ENCODE results near the gene EFTUD2. TPM values are rescaled to one million over a fixed set of nuclear protein-coding genes. Genes with fewer than 3 reads are reported as not detected.
"Not testable (repeated sequence)": the region's sequence is repeated elsewhere in the genome, so short reads cannot be mapped to it uniquely, and the experiment has no call there.

The EFTUD2 gene
- total RNA-seq, 1 donor from 2014 or later: 33.8 TPM

DNA sequence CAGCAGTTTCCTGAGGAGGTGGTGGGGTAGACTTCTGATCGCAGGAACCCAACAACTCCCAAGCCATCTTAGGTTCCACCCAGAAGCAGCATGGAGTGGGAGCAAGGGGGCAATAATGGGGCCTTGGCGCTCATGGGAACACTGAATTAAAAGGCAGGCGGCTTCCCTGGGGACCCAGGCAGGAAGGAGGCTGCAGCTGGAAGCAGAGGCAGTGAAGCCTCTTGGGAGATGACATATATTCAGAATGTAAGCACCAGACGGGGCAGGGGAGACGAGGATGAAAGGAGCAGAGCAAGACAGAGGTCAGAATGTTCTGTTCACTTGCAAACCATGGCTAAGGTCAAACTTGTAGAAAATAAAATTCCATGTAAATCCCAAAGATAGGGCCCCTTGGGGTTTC, 48.6 kb downstream of the EFTUD2 start:
- ATAC-seq: no peak
- DNase-seq (ENCODE audit: low spot score): no peak

- ATAC-seq (no peak), DNase-seq (ENCODE audit: low spot score) (no peak)
Measured at GRCh38 chr17:44850025-44850424, 49.2 kb downstream of the EFTUD2 start.

GRCh38 chr17:44848961-44849489, 50.2 kb downstream of the EFTUD2 start:
- DNase-seq (ENCODE audit: low spot score) (no peak), ATAC-seq (no peak)

- DNase-seq (ENCODE audit: low spot score): no peak
- ATAC-seq: no peak
Measured at GRCh38 chr17:44848257-44848795, 50.9 kb downstream of the EFTUD2 start.

DNA sequence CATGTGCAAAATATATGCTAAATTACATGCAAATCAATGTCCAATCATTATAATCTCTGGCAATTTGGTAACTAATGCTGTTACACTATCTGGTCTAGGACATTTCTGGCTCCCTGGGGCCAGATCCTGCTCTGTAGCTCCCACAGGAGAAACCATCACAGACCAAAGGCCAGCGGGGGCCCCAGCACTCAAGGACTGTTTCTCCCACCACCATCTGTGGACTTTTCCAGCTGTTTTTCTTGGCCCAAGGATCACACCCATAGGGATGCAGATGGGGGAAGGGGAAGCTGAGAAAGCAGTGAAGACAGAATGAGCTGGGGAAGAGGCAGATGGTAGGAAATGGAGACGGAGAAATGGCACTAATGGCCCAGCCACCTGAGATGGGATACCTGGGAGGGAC, 51.7 kb downstream of the EFTUD2 start, which contains the start of gene HIGD1B:
Gene HIGD1B, plus strand, starts transcription at position 298 of the 400 bp plus-strand sequence. CDS start 270 bp downstream, outside the sequence.
- DNase-seq (ENCODE audit: low spot score): no peak
- no peak for ATAC-seq

DNA sequence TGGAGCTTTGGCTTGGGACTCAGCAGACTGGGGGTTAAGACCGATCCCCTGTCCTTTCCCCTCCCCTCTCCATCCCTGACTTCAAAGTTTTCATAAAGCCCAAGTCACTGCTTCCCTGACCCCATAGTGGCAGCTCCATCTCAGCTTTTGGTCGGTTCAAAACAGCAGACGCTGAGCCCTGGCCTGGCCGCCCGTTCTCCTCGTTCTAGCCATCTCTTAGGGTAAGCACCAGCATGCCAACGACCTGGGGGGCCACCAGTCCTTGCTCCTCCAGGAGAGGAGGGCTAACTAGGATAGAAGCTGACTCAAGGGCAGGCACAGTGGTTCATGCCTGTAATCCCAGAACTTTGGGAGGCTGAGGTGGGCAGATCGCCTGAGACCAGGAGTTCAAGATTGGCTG, 53.0 kb downstream of the EFTUD2 start:
- ATAC-seq (no peak), DNase-seq (ENCODE audit: low spot score) (no peak)

- ATAC-seq (no peak), DNase-seq (ENCODE audit: low spot score) (no peak)
Measured at GRCh38 chr17:44844390-44844830, 54.8 kb downstream of the EFTUD2 start.

DNA sequence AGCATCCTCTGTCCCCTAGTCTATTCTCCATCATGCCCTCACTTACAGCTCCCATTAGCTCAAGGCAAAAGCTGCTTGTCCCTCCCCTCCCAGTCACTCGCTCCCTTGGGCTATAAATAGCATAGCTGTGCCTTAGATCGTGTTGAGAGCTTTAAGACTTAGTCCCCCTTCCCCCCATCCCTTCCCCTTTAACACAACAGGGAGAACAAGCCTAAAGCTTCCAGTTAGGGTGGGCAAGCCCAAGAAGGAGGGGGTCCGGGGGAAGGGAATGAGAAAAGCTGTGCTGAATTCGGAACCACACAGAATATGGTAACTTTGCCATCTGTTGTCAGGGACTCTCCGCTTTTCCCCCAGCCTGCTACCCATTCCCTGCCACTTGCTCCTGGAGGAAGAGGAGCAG, 56.5 kb downstream of the EFTUD2 start:
- DNase-seq (ENCODE audit: low spot score) (no peak), ATAC-seq (no peak)

- no peak for DNase-seq (ENCODE audit: low spot score)
Measured at GRCh38 chr17:44840936-44841335, 58.3 kb downstream of the EFTUD2 start.

GRCh38 chr17:44840274-44840673, 59.0 kb downstream of the EFTUD2 start:
- ATAC-seq (no peak), DNase-seq (ENCODE audit: low spot score) (no peak)

More at GRCh38 chr17:44840936-44841335, 58.3 kb downstream of the EFTUD2 start:
- ATAC-seq: no peak

DNA sequence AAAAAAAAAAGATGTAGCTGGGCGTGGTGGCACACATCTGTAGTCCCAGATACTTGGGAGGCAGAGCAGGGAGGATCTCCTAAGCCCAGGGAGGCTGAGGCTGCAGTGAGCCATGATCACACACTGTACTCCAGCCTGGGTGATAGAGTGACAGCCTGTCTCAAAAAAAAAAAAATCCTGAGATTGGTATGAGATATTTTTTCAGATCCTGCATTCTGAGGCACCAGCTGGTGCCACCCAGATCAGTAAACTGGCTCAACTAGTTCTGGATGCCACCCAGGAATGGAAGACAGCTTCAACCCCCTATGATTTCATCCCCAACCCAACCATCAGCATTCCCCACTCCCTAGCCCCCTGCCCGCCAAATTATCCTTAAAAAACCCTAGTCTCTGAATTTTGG, 62.0 kb downstream of the EFTUD2 start:
- no peak for ATAC-seq

DNA sequence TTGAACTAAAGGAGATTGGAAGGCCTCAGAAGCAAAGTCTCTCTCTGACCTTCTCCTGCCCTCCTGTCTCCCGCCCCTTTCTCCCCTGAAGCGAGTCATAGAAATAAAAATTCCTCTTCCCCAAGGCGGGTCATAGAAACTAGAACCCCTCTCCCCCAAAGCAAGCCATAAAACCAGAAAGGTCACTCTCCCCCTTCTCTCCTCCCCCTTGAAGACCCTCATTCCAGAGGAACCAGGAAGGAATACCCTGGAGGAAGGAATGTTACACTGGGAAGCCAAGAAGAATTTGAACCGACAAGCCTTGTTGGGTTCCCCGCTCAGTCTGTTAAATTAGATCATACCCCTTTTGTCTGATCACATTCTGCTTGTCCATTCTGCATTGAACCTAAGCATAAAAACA, 66.4 kb downstream of the EFTUD2 start:
- DNase-seq (ENCODE audit: low spot score) (no peak), ATAC-seq (no peak)

More for the DNA sequence above, 62.0 kb downstream of the EFTUD2 start:
- no peak for DNase-seq (ENCODE audit: low spot score)

DNA sequence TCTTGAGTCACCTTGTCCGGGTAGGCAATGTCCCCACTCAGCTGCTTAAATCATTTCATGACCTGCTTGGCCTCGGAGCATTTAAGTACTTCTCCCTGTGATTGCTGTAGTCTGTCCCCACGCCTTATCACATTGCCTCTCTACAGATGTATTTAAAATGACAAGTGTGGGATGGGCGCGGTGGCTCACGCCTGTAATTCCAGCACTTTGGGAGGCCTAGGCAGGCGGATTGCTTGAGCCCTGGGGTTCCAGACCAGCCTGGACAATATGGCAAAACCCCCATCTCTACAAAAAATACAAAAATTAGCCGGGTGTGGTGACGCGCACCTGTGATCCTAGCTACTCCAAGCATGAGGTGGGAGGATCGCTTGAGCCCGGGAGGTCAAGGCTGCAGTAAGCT, 67.9 kb downstream of the EFTUD2 start:
- ATAC-seq (no peak), DNase-seq (ENCODE audit: low spot score) (no peak)

DNA sequence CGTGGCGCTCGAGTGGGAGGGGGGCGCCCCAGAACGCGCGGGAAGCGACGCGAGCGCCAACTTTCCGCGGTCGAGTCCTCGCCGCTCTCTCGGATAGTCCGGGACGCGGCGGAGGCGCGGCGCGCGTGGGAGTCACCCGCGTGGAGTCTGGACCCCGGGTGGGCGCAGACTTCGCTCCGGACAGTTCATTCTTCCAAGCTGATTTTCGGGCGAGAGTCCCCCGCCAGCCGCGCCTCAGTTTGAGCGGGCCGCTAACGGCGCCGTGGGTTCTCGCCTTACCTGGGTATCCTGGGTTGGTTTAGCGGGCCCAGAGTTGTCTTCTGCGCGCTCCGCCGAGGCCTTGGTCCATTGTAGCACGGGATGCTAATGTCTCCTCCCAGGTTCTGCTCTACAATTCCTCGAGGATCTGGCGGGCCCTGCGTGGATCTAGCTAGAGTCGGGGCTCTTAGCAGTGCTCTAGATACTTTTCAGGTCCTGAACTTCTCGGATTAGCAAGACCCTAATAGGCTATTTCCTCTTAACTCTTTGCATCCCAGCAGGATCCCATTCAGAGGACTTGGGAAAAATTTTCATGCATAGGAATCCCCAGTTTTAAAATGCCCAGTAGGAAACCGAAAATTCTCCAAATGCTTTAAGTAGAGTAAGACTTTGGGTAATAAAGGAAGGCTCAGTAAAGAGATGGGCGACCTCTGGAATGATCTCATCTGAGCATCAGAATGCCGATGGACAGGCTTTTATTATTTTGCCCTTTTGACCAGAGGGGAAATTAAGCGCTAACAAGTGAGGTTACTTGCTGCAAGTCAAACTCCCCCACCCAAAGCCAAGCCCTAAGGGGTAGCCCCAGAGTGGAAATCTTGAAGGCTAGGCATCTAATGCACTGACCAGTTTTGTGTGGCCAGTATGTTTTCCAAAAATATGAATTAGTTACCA, 68.6 kb downstream of the EFTUD2 start:
- peak; percentile 72 for ATAC-seq
- no peak for DNase-seq (ENCODE audit: low spot score)

DNA sequence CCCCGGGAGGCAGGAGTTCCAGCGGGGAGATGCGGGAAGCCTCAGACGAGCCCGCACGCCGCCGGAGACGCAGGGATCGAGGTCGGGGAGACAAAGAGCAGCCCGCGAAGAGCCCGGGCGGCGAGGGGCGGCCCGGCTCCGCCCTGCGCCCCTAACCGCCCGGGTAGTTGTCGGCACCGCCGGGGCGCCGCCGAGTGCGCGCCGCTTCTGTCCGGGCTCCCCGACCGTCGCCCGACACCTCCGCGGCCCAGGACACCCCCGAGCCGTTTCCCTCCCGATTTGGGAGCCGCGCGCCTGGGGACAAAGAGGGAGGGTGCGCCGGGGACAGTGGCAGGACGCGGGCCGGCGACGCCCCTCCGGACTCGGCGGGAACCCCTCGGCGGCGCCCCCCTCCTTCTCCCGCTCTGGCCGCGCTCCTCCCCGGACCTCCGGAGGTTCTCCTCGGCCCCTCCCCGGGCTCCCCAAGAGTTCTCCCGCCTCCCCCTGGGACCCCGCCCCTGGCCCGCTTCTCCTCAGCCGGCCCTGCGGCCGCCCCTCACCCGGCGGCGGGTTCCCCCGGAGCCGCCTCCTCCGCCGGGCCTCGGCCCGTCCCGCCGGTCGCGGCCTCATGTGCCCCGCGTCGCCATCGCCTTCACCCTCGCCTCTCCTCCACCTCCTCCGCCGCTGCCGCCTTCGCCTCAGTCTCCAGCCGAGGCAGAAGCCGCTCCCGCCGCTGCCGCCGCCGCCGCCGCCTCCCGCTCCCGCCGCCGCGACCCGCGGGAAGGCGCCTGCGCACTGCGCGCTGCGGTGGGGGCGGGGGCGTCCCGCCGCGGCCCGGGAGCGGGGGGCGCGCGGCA, 69.5 kb downstream of the EFTUD2 start, which contains the start of gene GJC1:
Gene GJC1, minus strand, starts transcription at position 765 of the 836 bp plus-strand sequence. CDS start 24,470 bp downstream, outside the sequence.
- ATAC-seq (peak; percentile 57), DNase-seq (ENCODE audit: low spot score) (no peak)

GRCh38 chr17:44828919-44829522, 70.2 kb downstream of the EFTUD2 start:
- DNase-seq (ENCODE audit: low spot score) (no peak), ATAC-seq (no peak)

GRCh38 chr17:44827863-44828262, 71.4 kb downstream of the EFTUD2 start:
- DNase-seq (ENCODE audit: low spot score): no peak
- ATAC-seq: no peak

GRCh38 chr17:44826123-44826790, 73.0 kb downstream of the EFTUD2 start:
- ATAC-seq: no peak

GRCh38 chr17:44825236-44825635, 74.0 kb downstream of the EFTUD2 start:
- not testable (repeated sequence) for ATAC-seq; DNase-seq (ENCODE audit: low spot score)

More at GRCh38 chr17:44826123-44826790, 73.0 kb downstream of the EFTUD2 start:
- DNase-seq (ENCODE audit: low spot score): no peak

Measured in left lobe of liver (tissue), 2 donors.